ENCODE measurements around the gene TMEM266.

TMEM266 gene

DNA sequence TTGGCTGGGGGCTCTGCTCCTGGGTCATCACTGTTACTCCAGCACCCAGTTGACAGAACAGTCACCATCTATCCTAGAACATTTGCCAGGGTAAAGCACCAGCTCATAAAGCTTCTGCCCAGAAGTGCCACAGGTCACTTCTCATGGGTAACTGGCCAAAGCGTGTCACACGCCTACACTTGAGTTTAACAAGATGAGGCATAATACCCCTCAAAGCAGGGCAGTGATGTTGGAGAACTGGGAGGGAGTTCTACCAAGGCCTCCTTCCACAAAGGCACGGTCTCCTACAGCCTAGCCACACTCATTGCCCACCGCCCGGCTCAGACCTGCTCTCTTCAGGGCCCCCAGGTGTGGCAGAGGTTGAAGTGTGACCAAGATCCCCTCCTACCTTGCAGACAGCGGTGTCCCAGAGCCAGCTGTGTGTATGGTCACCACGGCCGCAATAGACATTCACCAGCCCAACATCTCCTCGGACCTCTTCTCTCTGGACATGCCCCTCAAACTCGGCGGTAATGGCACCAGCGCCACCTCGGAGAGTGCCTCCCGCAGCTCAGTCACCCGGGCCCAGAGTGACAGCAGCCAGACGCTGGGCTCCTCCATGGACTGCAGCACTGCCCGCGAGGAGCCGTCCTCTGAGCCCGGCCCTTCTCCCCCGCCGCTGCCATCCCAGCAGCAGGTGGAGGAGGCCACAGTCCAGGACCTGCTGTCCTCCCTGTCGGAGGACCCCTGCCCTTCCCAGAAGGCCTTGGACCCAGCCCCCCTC lies 143.7 kb downstream of the TMEM266 start:
- TF ChIP-seq, protein P1, sequence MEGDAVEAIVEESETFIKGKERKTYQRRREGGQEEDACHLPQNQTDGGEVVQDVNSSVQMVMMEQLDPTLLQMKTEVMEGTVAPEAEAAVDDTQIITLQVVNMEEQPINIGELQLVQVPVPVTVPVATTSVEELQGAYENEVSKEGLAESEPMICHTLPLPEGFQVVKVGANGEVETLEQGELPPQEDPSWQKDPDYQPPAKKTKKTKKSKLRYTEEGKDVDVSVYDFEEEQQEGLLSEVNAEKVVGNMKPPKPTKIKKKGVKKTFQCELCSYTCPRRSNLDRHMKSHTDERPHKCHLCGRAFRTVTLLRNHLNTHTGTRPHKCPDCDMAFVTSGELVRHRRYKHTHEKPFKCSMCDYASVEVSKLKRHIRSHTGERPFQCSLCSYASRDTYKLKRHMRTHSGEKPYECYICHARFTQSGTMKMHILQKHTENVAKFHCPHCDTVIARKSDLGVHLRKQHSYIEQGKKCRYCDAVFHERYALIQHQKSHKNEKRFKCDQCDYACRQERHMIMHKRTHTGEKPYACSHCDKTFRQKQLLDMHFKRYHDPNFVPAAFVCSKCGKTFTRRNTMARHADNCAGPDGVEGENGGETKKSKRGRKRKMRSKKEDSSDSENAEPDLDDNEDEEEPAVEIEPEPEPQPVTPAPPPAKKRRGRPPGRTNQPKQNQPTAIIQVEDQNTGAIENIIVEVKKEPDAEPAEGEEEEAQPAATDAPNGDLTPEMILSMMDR (IDR thresholded peaks at IDR 0.05; ENCODE audit: insufficient read depth, missing control alignments): no peak
- FAIRE-seq: no peak
- DNase-seq (ENCODE audit: insufficient read length, low spot score): no peak

DNA sequence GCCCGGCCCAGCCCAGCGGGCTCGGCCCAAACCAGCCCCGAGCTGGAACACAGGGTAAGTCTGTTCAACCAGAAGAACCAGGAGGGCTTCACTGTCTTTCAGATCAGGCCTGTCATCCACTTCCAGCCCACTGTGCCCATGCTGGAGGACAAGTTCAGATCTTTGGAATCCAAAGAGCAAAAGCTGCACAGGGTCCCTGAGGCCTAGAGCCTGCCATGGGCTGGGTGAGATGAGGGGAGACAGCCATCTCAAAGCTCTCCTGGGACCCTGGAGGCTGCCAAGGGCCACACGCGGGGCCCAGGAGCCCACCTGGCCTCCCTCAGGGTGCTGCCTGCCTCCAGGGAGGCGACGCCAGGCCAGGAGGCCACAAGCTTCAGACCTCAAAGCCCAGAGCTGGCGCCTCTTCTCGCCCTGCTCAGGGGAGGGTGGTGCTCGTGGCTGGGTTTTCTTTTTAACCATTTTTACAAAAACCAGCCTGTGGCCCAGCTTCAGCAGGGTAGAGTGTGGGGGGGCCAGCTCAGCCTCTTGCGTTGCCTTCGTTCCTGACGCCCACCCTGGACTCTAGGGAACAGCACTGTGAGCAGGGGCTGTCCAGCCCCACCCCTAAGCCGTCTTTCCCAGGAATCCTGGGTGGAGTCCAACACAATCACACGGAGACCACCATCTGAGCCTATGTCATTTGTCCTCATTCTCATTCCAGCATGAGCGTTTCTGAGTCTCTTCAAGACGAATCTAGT lies 144.5 kb downstream of the TMEM266 start:
- TF ChIP-seq, protein P1 (IDR thresholded peaks at IDR 0.05; ENCODE audit: insufficient read depth, missing control alignments): no peak
- DNase-seq (ENCODE audit: insufficient read length, low spot score) (no peak), FAIRE-seq (no peak)

DNA sequence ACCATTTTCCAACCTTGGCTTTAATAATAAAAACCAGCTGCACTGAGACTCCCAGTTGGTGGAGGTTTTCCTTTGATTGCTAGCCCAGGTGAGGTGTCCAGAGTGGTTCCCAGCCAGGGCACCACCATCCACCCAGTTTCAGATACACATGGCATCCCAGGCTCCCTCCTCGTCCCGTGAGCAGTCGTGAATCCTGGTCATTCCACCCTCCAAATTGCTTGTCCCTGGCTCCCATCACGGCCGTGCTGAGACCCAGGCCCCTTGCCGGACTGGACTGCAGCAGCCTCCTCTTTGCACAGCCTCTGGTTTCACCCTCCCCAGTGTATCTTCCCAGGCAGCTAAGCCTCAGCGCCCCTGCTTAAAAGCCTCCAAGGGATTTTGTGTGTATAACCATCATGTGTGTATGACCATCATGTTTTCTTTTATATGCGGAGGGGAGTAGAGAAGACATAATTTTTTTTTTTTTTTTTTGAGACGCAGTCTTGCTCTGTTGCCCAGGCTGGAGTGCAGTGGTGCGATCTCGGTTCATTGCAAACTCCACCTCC lies 145.2 kb downstream of the TMEM266 start:
- FAIRE-seq (no peak), DNase-seq (ENCODE audit: insufficient read length, low spot score) (no peak)
- TF ChIP-seq, protein P1 (IDR thresholded peaks at IDR 0.05; ENCODE audit: insufficient read depth, missing control alignments): no peak

DNA sequence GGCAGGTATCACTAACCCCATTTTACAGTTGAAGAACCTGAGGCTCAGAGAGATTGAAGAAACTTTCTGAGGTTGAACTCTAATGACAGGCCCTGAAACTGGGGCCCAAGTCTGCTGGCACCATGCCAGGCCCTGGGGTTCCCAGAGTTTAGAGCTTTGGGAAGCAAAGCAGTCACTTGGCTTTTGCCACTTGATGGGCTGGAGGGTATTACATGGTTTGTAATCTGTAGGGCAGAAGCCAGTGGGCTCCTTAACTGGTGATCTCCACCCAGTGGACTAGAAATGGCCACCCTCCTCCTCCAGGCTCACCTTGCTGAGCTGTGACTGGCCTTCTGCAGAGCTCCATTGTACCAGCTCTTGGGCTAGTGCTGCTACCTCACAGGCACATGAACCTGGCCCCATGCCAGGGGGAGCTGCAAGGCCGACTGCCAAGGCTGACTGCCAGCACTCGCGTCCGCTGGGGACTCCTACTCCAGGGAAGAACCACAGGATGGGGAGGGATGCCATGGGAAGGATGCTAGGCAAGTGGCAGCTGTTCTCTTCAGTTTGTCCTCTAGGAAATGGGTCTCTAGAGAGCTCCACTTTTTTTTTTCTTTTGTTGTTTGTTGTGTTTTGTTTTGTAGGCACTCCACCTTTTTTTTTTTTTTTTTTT lies 146.7 kb downstream of the TMEM266 start:
- TF ChIP-seq, protein P1 (IDR thresholded peaks at IDR 0.05; ENCODE audit: insufficient read depth, missing control alignments): no peak
- FAIRE-seq (no peak), DNase-seq (ENCODE audit: insufficient read length, low spot score) (no peak)

- FAIRE-seq (no peak), DNase-seq (ENCODE audit: insufficient read length, low spot score) (no peak)
- TF ChIP-seq, protein P1 (IDR thresholded peaks at IDR 0.05; ENCODE audit: insufficient read depth, missing control alignments): no peak
Observed at GRCh38 chr15:76208084-76208785, 148.4 kb downstream of the TMEM266 start.

DNA sequence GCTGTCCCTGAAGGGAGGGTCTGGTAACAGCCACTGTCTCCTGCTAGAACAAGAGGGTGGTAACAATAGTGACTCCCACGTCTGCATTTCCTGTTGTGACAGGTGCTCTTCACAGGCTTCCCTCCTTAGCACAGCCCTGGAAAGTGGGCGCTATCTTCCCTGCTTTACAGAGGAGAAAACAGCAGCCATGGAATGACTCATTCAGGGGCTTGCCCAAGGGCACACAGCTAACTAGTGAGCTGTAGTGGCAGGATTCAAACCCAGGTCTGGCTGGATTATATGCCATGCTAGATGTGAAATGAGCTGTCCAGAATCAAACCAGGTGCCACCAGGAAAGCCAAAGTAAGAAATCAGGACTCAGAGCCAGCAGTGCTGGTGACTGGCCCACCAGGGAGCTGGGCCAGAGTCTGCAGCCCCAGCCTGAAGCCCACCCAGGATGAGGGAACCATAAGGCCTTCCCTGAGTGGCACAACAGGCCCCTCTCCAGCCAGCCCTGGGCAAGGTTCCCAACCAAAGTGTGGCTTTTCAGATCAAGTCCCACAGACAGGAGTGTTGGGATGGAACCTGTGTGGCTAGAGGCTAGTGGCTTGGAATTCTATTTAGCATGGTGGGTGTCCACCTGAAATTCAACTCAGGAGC lies 149.1 kb downstream of the TMEM266 start:
- FAIRE-seq (no peak), DNase-seq (ENCODE audit: insufficient read length, low spot score) (no peak)
- TF ChIP-seq, protein P1 (IDR thresholded peaks at IDR 0.05; ENCODE audit: insufficient read depth, missing control alignments): no peak

All from D721Med (cell line).